Measurements from ENCODE around the gene IP6K3.

IP6K3 gene

DNA sequence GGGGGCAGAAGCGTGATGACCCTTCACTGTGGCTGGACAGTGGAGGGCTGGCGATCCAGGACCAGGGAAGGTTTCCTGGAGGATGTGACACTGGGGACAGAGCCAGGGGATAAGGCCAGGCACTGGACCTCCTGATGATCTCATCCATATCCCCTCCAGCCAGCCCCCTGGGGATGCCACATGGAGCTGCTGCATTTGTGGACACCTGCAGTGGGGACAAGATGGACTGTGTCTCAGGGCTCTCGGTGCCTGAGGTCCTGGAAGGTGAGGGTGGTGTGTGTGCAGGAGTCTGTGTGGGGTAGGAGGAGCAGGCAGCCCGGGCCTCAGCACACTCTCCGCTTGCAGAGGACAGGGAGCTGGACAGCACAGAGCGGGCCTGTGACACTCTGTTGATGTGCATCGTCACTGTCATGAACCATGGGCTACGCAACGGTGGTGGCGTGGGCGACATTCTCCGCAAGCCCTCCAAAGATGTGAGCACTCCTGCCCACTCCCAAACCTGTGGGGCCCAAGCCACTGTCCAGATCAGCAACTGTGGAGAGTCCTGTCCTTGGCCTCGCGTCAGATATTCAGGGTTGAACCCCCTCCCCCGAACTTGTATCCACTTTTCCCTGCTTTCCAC is 55.1 kb downstream of the IP6K3 start:
- Mint-ChIP-seq H3K36me3 (peaks cover 7% of the 10 kb centered on the region), H3K4me1 (peaks cover 56% of the 10 kb centered on the region), H3K27ac (no peak overlapping the region), H3K9me3 (no peaks in the 10 kb centered on the region), H3K4me3 (no peak overlapping the region), H3K27me3 (no peaks in the 10 kb centered on the region)

DNA sequence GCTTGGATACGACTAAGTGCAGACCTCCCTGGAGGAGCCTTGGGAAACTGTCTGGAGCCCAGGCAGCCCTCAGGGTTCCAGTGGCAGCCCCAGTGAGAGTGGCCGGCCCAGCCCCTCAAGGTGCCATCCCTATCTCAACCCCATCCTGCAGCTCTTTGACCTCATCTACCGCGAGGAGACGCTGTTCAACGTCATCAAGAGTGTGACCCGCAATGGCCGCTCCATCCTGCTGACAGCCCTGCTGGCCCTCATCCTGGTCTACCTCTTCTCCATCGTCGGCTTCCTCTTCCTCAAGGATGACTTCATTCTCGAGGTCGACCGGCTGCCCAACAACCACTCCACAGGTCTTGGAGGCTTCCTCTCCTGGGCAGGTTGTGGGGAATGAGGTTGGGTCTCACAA is 55.9 kb downstream of the IP6K3 start:
- H3K9me3 Mint-ChIP-seq: no peaks in the 10 kb centered on the region
- H3K4me1 Mint-ChIP-seq: peaks cover 48% of the 10 kb centered on the region
- peaks cover 8% of the 10 kb centered on the region for H3K36me3 Mint-ChIP-seq
- H3K4me3 Mint-ChIP-seq: no peak overlapping the region
- H3K27me3 Mint-ChIP-seq: no peaks in the 10 kb centered on the region
- no peak overlapping the region for H3K27ac Mint-ChIP-seq

DNA sequence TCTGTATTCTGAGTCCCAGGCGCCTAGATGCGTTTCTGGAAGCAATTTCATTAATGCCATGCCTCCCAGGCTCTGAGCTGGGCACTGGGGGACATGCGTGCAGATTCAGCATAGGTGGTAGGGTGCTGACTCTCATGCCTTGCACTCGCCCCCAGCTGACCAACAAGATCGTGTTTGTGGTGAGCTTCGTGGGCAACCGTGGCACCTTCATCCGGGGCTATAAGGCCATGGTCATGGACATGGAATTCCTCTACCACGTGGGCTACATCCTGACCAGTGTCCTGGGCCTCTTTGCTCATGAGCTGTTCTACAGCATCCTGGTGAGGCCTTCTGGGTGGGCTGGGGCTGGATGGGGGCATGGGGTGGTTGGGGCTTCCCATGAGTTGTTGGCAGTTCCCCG is 56.8 kb downstream of the IP6K3 start:
- Mint-ChIP-seq H3K27me3 (no peaks in the 10 kb centered on the region), H3K27ac (no peak overlapping the region), H3K4me1 (peaks cover 39% of the 10 kb centered on the region), H3K9me3 (no peaks in the 10 kb centered on the region), H3K36me3 (peaks cover 9% of the 10 kb centered on the region), H3K4me3 (no peak overlapping the region)

DNA sequence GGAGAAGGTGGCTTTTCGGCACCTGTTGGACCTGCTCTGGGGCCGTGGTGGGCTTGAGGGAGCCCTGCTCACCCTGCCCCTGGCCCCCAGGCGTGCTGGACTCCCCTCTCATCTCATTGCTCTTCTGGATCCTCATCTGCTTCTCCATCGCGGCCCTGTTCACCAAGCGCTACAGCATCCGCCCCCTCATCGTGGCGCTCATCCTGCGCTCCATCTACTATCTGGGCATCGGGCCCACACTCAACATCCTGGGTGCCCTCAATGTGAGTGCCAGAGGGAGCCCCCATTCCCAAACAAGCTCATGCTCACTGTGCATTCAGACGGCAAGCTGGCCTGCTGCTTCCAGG is 57.6 kb downstream of the IP6K3 start:
- H3K27ac Mint-ChIP-seq: no peak overlapping the region
- H3K4me1 Mint-ChIP-seq: peaks cover 32% of the 10 kb centered on the region
- no peaks in the 10 kb centered on the region for H3K27me3 Mint-ChIP-seq
- H3K36me3 Mint-ChIP-seq: peaks cover 9% of the 10 kb centered on the region
- no peak overlapping the region for H3K4me3 Mint-ChIP-seq
- no peaks in the 10 kb centered on the region for H3K9me3 Mint-ChIP-seq

DNA sequence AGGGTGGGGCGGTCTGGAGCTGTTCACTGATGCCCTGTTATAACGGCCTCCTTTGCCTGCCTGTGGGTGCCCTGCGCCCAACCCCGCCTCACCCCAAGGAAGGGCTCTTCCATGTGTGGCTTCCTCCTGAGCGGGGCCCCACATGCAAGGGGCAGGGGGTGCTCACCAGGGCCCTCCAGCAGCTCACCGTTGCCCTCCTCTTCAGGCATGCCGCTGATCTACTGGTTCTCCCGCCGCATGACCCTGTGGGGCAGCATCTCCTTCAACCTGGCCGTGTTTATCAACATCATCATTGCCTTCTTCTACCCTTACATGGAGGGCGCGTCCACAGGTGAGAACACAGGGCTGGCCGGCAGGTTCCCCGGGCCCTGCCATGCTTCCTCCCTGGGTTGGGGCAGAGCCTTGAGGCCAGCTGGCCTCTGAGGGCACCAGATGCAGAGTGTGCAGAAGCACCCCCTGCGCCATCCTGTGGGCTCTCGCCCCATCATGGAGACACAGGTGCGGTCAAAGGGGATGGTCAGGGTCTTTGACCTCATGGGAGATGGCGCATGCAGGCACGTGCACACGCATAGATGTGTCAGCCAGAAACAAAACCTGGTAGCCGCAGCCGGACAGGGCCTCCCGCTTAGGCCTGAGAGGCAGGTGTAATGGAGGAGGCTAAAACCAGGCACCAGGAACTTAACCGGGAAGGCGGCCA is 58.1 kb downstream of the IP6K3 start:
- Mint-ChIP-seq H3K4me1 (peaks cover 31% of the 10 kb centered on the region), H3K9me3 (no peaks in the 10 kb centered on the region), H3K27ac (no peak overlapping the region), H3K36me3 (peaks cover 10% of the 10 kb centered on the region), H3K4me3 (no peak overlapping the region), H3K27me3 (no peaks in the 10 kb centered on the region)

DNA sequence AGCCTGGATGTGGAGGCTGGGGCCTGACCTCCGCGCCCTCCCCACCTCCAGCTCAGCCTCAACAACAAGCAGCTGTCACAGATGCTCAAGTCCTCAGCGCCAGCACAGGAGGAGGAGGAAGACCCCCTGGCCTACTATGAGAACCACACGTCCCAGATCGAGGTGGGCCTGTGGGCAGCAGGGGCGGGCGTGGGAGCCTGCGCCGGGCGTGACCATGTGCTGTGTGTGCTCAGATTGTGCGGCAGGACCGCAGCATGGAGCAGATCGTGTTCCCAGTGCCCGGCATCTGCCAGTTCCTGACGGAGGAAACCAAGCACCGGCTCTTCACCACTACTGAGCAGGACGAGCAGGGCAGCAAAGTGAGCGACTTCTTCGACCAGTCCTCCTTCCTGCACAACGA is 58.7 kb downstream of the IP6K3 start:
- peaks cover 11% of the 10 kb centered on the region for H3K36me3 Mint-ChIP-seq
- H3K4me3 Mint-ChIP-seq: no peak overlapping the region
- H3K9me3 Mint-ChIP-seq: no peaks in the 10 kb centered on the region

DNA sequence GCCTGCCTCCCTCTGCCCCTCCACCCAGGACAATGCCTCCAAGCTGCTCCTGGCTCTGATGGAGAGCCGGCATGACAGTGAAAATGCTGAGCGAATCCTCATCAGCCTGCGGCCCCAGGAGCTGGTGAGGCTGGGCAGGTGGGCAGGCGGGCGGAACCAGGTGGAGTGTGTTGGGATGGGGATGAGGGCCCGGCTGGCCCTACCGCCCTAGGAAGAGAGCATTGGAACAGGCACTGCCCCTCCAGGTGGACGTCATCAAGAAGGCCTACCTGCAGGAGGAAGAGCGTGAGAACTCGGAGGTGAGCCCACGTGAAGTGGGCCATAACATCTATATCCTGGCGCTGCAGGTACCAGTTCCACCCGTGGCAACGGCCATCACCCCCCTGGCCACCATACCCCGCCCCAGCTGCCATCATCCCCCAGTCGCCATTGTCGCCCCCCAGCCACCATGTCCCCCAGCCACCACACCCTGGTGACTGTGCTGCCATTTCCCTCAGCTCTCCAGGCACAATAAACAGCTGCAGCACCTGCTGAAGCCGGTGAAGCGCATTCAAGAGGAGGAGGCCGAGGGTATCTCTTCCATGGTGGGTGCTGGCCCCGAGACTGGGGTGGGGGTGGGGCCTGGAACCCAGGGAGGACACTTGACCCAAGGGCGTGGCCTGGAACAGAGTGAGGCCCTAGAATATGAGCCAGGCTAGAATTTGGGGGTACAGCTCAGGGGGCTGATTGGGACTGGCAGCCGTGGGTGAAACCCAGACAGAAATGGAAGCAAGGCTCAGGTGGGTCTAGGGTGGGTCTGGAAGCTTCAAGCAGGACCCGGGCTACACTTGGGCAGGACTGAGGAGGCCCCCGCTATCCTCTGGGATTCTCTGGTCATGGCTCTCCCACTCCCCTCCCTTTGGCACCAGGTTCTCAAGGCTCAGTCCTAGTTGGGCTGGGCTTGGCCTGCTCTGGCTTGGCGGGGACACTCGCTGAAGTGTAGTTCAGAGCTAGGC is 59.4 kb downstream of the IP6K3 start:
- no peaks in the 10 kb centered on the region for H3K9me3 Mint-ChIP-seq
- H3K27me3 Mint-ChIP-seq: no peaks in the 10 kb centered on the region
- peaks cover 11% of the 10 kb centered on the region for H3K36me3 Mint-ChIP-seq
- peaks cover 31% of the 10 kb centered on the region for H3K4me1 Mint-ChIP-seq
- peak overlapping the region; percentile 49 for H3K27ac Mint-ChIP-seq
- no peak overlapping the region for H3K4me3 Mint-ChIP-seq

More for the DNA sequence above, 58.7 kb downstream of the IP6K3 start:
- Mint-ChIP-seq H3K27me3 (no peaks in the 10 kb centered on the region), H3K4me1 (peaks cover 31% of the 10 kb centered on the region), H3K27ac (no peak overlapping the region)

DNA sequence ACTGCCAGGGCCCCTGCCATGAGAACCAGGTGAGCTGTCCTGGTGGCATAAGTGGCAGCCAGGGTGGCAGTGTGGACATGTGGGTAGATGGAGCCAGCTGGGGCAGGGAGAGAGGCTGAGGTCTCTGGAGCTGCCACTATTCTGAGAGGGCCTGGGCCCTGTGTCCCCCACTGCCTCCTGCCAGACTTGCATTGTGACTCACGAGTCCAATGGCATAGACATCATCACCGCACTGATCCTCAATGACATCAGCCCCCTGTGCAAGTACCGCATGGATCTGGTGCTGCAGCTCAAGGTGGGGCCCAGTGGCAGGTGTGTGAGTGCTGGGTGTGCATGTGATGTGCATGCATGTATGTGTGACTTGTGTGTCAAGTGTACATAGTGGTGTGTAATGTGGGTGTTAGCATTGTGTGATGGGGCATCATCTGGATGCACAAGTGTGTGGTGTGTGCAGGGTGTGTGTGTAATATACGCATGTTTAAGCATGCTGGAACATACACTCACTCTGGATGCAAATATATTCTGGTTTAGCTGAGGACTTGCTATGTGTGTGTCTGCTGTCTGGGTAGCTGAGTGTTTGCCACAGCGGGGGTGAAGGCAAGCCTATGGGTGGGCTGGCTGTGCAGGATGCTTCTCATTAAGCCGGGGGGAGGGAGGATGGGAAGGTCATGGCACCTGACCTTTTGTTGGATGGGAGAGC is 60.3 kb downstream of the IP6K3 start:
- Mint-ChIP-seq H3K9me3 (no peaks in the 10 kb centered on the region), H3K36me3 (peaks cover 11% of the 10 kb centered on the region), H3K27me3 (no peaks in the 10 kb centered on the region), H3K27ac (peak overlapping the region; percentile 49), H3K4me1 (peaks cover 23% of the 10 kb centered on the region), H3K4me3 (no peak overlapping the region)

DNA sequence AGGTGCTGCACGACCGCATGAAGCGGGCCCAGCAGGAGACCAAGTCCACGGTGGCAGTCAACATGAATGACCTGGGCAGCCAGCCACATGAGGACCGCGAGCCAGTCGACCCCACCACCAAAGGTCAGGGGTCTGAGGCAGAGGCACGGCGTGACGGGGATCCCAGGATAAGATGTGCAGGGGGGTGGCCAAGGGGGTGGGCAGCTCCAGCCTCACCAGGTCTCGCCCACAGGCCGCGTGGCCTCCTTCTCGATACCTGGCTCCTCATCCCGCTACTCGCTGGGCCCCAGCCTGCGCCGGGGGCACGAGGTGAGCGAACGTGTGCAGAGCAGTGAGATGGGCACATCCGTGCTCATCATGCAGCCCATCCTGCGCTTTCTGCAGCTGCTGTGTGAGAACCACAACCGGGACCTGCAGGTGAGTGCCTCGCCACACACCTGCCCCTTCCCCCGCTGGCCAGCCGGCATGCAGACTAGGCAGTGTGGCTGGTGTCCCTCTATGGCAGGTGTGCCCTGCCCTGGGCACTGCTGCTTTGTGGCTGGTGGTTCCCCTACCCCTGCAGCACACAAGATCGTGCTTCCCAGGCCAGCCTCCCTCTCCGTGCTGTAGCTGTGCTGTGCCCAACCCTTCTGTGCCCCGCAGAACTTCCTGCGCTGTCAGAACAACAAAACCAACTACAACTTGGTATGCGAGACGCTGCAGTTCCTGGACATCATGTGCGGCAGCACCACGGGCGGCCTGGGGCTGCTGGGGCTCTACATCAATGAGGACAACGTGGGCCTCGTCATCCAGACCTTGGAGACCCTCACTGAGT is 61.1 kb downstream of the IP6K3 start:
- Mint-ChIP-seq H3K36me3 (peaks cover 11% of the 10 kb centered on the region), H3K4me3 (no peak overlapping the region), H3K27me3 (no peaks in the 10 kb centered on the region), H3K4me1 (peaks cover 18% of the 10 kb centered on the region), H3K9me3 (no peaks in the 10 kb centered on the region), H3K27ac (peak overlapping the region; percentile 41)

DNA sequence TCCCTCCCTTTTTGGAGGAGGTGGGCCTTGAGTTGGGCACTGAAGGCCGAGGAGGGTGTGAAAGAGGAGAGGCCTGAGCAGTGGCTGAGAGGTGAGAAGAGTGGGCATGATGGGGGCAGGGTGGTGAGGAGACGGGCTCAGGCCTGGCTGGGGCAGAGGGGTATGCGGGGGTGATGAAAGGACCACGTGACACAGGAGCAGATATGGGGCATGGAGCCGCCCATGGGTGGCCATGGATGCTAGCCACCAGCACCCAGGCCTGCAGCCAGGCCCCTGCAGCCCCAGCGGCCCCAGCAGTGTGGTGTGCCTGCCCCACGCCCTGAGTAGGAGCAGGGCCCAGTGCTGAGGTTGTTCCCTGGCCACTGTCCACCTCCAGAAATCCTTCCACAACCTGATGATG is 61.7 kb downstream of the IP6K3 start:
- Mint-ChIP-seq H3K9me3 (no peaks in the 10 kb centered on the region), H3K27me3 (no peaks in the 10 kb centered on the region), H3K4me3 (no peak overlapping the region), H3K4me1 (peaks cover 18% of the 10 kb centered on the region), H3K36me3 (peaks cover 11% of the 10 kb centered on the region), H3K27ac (peak overlapping the region; percentile 30)

DNA sequence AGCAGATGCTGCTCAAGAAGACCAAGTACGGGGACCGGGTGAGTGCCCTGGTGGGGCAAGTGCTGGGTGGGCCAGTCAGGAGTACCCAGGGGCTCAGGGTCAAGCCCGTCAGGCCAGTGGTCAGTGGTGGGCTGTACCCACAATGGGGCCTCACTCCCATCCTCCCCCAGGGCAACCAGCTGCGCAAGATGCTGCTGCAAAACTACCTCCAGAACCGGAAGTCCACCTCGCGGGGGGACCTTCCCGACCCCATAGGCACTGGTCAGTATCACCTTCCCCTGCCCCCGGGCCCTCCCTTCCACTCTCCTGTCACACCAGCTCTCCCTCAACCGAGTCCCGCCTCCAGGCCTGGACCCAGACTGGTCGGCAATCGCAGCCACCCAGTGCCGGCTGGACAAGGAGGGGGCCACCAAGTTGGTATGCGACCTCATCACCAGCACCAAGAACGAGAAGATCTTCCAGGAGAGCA is 62.2 kb downstream of the IP6K3 start:
- Mint-ChIP-seq H3K36me3 (peaks cover 12% of the 10 kb centered on the region), H3K27me3 (no peaks in the 10 kb centered on the region), H3K4me1 (peaks cover 18% of the 10 kb centered on the region), H3K9me3 (no peaks in the 10 kb centered on the region), H3K4me3 (no peak overlapping the region), H3K27ac (no peak overlapping the region)

DNA sequence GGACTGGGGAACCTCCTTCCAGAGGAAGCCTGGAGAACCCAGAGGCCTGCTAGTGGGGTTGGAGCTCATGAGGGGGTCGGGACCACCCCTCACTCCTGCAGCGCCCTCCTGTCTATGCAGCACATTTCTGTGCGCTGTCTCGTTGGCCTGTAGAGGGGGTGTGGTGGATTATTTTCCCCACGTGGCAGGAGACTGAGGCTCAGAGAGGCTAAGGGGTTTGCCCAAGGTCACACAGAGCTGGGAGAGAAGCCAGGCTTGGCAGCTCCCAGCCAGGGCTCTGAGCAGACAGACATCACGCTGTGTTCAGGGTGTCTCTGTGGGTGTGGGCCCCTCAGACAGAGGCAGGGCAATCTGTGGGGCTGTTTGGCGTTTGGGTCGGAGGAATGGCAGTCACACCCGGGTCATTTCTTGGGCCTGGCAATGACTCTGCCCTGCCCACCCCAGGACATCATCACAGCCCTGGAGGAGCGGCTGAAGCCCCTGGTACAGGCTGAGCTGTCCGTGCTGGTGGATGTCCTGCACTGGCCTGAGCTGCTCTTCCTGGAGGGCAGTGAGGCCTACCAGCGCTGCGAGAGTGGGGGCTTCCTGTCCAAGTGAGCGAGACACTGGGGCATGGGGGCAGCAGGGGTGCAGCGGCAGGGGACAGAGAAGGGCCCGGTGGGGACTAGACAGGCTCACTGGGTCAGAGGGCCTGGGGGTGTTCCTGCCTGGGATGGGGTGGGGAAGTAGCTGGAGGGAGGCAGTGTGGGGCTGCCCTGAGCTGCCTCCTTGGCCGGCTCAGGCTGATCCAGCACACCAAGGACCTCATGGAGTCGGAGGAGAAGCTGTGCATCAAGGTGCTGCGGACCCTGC is 62.9 kb downstream of the IP6K3 start:
- H3K27me3 Mint-ChIP-seq: no peaks in the 10 kb centered on the region
- H3K4me3 Mint-ChIP-seq: no peak overlapping the region
- H3K9me3 Mint-ChIP-seq: no peaks in the 10 kb centered on the region
- peaks cover 11% of the 10 kb centered on the region for H3K36me3 Mint-ChIP-seq
- peaks cover 18% of the 10 kb centered on the region for H3K4me1 Mint-ChIP-seq
- peak overlapping the region; percentile 87 for H3K27ac Mint-ChIP-seq

DNA sequence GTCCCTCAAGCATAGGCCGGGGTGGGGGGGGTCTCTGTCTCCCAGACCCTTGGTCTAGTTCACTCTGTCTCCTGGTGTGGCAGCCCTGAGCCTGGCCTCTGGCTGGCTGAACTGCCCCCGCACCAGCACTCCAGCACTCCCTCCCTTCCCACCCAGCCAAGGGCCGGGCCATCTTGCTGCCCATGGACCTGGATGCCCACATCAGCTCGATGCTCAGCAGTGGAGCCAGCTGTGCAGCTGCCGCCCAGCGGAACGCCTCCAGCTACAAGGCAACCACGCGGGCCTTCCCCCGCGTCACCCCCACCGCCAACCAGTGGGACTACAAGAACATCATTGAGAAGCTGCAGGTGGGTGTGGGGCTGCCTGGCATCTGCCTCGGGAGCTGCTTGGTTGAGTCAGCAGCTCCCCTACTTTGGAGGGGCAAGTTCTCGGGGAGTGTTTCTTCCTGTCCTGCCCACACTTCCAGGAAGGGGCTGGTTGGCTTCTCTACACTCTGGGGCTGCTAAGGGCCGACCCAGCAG is 63.6 kb downstream of the IP6K3 start:
- H3K4me1 Mint-ChIP-seq: peaks cover 18% of the 10 kb centered on the region
- H3K27me3 Mint-ChIP-seq: no peaks in the 10 kb centered on the region
- H3K9me3 Mint-ChIP-seq: no peaks in the 10 kb centered on the region
- H3K27ac Mint-ChIP-seq: peak overlapping the region; percentile 87
- H3K4me3 Mint-ChIP-seq: no peak overlapping the region
- peaks cover 9% of the 10 kb centered on the region for H3K36me3 Mint-ChIP-seq

DNA sequence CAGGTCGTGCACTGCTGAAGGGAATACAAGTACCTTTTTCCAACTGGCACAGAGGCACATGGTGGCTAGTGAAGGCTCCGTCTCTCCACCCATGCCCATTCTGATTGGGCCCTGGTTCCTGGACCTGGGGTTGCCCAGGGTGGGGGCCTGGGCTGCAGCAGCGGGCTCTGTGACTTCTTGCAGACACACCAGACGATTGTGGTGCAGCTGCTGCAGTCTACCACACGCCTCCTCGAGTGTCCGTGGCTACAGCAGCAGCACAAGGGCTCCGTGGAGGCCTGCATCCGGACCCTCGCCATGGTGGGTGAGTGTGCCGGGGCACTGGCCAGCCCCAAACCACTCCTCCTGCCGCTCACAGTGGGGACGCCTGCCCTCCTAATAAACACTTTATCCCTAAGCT is 64.4 kb downstream of the IP6K3 start:
- H3K36me3 Mint-ChIP-seq: peaks cover 9% of the 10 kb centered on the region
- no peaks in the 10 kb centered on the region for H3K9me3 Mint-ChIP-seq
- H3K4me1 Mint-ChIP-seq: peaks cover 18% of the 10 kb centered on the region
- H3K27ac Mint-ChIP-seq: no peak overlapping the region
- H3K4me3 Mint-ChIP-seq: no peak overlapping the region
- H3K27me3 Mint-ChIP-seq: no peaks in the 10 kb centered on the region

All from activated naive CD4-positive, alpha-beta T cell treated with anti-CD3 and anti-CD28 coated beads, Interleukin-2, amount 50 U/mL, for 24 hours (primary cell).